T-helper 1 cell (primary cell): ENCODE results near the gene CATSPERZ.

Source experiments
- DNase-seq, 5 donors: peaks; one replicate each; pipeline ENCODE4 v3.0.0-alpha.2; 2012 to 2020

The CATSPERZ gene

DNA sequence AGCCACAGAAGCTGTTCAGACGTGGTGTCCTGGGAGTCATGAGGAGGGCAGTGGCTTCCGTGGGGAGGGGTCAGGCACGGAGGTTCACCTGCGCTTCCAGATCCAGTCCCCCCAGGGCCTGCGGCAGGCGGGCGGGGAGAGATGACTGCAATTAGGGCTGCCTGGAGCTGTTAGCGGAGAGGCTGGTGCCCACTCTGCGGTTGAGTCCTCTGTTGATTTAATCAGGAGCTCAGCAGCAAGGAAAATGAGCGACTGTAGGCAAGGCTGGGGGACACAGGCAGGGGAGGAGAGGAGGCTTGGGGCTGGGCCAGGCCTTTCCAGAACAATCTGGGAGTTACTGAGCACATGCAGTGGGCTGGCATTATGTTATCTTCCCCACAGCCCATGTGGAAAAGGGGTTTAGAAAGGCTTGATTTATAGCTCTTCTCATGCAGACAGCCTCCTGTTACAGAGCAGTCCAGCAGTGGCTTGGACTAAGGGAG is 35.7 kb upstream of the CATSPERZ start:
- DNase-seq: no peak

DNA sequence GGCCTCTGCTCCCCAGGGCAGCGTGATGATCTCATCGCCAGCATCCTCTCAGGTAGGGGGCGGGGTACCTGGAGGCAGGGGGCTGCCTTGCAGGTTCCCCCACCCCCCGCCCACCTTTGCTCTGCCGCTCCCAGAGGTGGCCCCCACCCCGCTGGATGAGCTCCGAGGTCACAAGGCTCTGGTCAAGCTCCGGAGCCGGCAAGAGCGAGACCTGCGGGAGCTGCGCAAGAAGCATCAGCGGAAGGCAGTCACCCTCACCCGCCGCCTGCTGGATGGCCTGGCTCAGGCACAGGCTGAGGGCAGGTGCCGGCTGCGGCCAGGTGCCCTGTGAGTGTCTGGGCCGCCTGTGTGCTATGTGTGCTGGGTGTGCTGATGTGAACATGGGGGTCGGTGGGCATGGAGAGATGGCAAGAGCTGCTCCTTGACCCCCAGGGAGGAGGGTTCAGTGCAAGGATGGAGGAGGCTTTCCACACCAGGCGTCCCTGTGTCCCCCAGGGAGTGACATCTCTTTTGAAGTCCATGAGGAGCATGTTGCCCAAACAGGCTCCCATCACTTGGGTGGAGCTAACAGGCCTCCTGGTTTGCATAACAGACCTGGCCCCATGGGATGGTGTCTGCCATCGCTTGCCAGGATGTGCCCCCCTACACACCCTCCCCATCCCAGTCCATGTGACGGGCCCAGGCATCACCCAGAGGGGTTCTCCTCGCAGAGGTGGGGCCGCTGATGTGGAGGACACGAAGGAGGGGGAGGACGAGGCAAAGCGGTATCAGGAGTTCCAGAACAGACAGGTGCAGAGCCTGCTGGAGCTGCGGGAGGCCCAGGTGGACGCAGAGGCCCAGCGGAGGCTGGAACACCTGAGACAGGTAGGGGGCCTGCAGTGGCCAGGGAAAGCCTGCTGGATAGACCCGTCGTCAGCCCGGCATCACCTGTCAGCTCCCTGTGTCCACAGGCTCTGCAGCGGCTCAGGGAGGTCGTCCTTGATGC is 34.7 kb upstream of the CATSPERZ start:
- no peak for DNase-seq

DNA sequence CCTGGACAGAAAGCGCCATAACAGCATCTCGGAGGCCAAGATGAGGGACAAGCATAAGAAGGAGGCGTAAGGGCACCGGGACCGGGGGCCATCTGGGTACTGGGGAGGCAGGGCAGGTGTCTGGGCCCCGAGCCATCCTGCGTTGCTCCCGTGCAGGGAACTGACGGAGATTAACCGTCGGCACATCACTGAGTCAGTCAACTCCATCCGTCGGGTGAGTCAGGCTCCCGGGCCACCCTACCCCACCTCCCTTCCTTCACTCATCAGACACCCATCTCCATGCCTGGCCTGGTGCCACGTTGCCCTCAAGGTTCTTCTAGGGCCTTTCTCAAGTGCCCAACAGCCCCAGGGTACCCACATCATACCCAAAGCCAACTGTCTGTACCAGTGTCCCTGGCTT is 33.8 kb upstream of the CATSPERZ start:
- DNase-seq: no peak

DNA sequence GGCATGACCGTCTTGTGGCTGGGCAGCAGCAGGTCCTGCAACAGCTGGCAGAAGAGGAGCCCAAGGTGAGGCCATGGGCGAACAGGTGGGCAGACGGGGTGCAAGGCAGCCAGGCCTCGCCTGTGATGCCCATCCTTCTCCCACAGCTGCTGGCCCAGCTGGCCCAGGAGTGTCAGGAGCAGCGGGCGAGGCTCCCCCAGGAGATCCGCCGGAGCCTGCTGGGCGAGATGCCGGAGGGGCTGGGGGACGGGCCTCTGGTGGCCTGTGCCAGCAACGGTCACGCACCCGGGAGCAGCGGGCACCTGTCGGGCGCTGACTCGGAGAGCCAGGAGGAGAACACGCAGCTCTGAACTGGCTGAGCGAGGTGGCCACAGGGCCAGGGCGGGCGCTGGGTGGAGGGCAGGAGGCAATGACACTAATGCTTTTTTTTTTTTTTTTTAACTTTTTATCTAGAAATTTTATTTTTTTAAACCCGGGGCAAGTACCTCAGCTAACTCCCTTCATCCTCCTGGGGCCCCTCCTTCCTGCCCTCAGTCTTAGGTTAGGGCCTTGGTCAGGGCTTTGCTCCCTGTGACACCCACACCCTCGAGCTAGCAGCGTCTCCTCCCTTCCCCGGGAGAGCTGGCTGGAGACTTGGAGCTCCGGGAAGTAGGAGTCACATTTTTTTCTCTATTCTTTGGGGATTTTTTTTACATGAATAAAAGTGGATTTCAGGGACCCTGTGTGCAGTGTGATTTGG is 32.8 kb upstream of the CATSPERZ start:
- DNase-seq: no peak

DNA sequence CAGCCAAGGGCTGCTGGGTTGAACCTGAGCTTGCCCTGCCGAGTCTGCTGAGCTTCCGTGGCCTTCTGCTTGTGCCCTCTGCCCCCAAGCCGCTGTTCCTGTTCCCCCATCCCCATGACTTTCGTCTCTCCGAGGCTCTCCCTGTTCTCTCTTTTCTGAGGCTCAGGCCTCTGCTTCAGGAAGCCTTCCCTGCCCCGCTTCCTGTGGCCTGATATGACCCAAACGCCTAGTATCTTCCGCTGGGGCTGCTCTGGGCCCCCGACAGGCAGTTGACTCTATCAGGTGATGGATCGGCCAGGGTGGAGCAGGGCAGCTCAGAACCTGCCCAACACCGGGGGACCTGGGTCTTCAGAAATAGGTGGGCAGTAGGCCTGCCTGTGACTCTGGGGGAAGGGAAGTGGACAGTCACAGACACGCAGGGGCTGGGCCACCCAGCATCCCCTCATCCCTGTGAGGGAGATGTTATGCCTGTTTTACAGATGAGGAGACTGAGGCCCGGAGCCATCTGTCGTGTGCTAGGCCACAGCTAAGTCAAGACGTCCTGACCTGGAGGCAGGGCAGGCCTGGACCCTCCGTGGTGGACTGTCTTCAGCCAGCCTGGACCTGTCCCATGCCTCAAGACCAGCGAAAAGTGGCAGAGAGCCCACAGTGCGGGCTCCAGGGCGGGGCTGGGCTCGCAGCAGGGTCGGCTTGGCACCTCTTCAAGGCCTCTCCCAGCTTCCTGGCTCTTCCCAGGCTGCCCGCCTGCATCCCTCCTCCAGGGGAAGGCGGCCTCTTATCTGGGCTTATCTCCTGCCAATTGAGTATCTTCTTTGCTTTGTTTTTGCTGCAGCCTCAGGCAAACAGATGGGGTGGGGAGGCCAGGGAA is 31.9 kb upstream of the CATSPERZ start:
- no peak for DNase-seq

DNA sequence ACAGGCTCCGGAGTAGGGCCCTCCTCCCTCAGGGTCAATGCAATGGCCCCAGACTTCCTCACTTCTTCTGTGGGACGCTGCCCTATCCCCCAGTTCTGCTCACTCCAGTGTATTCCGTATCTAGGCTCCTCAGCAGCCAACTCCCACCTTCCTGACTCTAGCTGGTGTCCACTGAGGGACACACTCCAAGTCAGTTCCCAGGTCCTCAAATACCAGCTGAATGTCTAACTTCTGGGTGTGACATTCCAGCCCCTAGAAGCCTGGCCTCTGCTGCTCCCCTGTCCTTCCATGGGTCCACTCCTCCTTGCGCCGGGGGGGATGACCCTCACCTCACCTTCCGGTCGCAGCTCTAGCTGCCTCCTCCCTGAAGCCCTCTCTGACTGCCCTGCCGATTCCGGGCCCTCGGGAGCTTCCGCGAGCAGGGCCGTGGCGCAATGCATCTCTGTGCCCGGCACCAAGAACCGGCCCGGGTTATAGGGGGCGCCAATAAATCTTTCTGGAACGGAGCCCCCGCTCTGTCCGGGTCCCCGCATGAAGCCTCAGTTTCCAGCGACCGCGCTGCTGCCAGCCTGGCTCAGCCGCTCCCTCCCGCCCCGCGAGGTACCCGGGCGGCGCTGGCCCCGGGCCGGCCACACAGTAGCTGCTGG is 31.1 kb upstream of the CATSPERZ start:
- DNase-seq: peak in 3 of 5 donors; percentile 25 to 63 (median 27)

DNA sequence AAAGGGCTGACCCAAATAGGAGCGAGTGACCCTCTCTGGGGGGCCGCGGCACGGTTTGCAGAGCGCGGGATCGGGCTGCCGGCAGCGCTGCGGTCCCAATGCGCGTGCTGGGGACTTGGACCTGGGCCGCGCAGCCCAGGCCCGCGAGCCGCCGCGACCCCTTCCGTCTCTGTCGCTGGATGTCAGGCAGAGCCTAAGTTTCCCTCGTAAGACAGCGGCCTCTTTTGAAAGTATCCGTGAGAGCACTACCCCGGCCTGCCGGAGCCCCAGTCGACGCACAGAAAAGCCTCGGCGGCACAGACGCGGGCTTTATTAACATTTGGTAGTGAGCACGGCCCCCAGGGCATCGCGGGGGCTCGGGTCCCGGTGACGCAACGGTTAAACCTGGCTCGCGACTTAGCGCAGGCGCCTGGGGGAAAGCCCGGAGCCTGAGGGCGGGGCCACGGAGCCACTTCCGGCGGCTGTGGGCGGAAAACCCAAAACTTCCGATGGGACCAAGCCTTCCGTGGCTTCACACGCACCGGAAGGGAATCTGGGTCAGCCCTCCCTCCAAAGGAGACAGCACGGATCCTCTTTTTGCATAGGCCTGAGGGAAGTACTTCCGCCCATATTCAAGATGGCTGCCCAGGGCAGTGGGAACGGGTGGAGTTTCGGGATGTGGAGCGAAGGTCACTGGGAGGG is 30.5 kb upstream of the CATSPERZ start:
- peak; percentile 94 to 99 (median 96) for DNase-seq

DNA sequence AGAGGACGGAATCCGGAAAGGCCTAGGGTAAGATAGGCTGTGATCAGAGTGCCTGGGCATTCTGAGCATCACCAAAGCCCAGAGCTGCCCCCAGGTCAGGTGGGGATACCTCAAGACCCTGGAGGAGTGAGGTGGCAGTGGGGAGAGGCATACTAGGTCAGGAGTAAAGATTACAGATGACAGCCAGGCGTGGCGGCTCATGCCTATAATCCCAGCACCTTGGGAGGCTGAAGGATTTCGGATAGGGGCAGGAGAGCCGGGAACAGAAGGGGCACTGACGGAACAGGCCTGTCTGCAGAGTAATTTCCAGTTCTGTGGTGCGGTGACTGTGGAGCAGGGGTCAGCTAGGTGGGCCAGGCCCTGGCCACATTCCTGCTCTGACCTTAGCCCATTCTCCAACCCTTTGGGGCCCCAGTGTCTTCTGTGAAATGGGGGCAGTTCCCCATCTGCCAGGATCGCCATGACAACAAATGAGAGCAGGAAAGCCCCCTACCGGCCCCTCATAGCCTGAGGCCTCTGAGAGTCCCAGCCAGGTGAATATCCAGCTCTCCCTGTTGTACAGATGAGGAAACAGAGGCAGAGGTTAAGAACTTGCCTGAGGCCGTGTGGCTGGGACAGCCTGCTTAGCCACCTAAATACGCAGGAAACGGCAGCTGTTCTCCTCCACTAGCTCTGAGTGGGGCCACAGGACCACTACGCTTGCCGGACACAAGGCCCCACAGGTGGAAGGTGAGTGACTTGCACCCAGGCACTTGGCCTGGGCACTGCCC is 24.9 kb upstream of the CATSPERZ start:
- DNase-seq: no peak

DNA sequence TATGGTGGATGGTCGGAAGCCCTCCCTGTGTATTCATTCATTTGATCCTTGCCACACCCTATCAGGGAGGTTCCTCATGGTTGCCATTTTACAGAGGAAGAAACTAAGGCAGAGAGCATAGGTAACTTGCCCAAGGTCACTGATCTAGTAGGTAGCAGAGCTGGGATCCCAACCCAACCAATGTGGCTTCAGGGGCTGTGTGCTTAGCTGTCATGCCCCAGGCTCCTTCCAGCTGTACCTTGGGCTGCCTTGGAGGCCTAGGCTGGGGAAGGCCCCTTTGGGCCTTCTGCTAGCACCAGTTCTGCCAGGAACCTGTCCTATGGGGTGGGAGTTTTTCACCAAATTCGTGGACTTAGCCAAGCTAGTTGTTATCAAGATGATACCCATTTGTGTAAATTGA is 24.3 kb upstream of the CATSPERZ start:
- no peak for DNase-seq

DNA sequence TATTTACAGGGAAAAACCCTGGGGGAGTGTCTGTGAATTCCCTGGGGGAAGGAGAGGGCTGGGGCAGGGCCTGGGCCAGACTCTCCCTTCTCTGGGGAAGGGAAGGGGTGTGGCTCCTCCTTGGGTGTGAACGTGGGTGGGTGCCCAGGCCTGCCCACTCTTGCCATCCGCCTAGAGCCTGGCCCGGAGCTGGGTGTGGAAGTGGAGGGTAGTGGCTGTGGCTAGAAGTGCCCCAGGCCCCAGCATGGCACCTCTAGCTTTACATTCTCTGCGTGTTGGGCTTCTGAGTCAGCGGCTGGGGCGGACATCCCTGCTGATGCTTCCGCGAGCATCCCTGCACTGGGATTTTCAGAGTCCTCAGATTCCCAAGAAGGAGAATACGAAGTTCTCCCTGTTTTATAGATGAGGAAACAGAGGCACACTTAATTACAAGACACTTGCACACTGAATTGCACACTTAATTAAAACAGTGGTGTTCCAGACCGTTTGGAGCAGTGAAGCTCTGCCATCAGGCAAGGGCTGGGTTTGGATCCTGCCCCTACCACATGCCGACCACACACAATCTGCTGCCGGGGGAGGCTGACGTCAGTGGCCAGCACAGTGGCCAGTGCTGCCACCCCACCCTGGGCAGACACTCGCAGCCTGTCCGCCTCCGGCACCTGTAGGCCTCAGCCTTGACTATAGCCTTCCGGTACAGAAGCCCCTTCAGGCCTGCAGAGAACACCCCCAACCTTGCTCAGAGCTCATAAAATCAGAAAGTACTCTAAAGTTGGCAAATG is 23.3 kb upstream of the CATSPERZ start:
- no peak for DNase-seq

DNA sequence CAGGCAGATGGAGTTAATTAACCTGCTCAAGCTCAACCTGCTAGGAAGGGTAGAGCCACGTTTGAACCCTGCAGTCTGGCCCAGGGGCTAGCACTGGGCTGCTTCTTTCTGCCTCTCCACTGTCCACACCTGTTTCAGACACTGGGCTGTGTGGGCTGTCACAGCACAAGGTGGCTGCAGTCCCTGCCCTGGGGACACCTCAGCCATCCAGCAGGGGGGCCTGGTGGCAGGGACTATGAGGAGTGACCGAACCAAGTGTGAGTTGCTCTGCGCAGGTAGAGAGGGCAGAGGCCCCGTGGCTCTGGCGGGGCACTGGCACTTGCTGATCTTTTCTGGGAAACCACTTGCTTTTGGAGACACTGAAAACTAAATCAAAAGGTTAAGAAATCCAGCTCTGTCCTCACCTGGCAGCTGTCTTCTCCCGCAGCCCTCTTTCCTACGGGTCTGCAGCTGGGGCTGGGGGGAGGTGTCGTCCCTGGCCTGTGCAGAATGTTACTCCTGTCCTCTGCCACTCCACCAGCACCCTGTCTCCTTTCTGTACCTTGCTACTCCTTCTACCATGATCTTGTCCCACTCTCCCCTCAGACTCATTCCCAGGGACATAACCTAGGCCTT is 21.5 kb upstream of the CATSPERZ start:
- no peak for DNase-seq

DNA sequence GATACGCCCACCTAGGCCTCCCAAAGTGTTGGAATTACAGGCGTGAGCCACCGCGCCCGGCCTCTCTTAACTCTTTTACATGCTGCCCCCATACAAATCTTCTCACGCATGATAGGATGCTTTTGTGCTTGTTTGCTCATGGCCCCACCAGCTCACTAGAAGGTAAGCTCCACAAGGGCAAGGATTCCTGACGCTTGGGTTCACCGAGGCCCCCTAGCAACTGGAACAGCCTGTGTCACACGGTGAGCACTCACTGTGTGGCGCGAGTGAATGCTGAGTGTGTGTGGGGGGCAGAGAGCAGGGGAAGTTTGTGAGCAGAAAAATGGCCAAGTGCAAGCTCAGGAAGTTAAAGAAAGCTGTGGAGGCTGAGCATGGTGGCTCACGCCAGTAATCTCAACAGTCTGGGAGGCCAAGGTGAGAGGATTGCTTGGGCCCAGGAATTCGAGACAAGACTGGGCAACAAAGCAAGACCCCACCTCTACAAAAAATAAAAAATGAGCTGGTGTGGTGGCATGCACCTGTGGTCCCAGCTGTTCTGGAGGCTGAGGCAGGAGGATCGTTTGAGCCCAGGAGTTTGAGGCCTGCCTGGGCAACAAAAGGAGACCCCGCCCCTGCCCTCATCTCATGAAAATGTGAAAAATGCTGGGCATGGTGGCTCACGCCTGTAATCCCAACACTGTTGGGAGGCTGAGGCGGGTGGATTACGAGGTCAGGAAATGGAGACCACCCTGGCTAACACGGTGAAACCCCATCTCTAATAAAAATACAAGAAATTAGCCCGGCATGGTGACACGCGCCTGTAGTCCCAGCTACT is 18.0 kb upstream of the CATSPERZ start:
- DNase-seq: no peak

DNA sequence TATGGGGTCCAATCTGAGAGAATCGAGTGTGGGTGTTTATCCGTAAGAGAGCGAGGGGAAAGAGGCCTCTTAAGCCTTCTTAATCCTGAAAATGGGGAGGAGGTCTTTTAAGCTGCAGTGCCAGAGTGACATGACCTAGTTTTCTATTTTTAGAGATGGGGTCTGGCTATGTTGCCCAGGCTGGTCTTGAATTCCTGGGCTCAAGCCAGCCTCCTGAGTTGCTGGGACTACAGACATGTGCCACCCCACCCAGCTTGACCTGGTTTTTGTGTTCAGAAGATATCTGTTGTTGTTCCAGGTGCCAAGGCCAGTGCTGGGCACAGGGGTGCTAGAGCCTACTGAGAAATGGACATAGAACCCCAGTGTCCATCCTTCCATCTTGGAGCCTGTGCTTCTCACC is 17.1 kb upstream of the CATSPERZ start:
- no peak for DNase-seq

DNA sequence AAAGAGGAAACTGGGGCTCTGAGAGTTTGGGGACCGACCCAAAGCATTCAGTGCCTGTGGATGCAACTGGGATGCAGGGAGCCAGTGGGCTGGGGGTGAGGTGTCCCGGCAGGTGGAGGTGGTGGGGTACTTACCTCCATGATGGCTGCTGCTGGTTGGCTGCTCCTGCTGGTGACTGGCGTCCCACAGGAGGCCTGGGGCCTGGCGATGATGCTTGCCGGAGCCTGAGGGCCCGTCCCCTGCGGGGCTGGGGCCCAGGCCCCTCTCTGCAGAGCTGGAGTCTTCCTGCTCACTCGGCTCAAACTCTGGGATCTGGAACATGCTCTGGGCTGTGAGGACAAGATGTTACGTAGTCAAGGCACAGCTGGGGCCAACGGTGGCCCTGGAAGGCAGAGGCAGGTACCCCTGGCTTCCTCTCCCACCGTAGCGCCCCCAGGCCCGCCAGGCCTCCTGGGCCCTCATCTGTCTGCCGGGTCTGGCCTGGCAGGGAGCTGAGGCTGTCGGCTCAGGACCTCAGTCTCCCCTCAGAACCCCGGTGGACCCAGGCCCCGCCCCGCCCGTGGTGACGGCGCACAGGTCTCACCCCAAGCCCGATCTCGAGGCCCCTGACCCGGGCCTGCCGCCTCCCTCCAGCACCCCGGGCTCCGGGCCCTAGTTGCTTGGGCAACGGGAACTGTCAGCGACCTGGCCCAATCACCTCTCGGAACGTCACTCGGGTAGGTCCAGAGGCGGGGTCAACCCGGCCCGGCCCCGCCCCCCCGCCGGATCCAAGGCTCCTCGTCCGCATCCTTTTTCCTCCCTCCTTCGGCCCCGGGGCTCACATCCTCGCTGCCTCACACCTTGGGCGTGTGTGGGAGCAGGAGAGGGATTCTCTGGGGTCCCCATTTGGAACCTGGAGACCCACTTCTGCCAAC is 15.9 kb upstream of the CATSPERZ start, which contains the start of gene BAD:
Gene BAD, minus strand, starts transcription at position 618 of the 914 bp plus-strand sequence. Its CDS starts 297 bp downstream, at position 321.
- peak; percentile 89 to 94 (median 92) for DNase-seq

DNA sequence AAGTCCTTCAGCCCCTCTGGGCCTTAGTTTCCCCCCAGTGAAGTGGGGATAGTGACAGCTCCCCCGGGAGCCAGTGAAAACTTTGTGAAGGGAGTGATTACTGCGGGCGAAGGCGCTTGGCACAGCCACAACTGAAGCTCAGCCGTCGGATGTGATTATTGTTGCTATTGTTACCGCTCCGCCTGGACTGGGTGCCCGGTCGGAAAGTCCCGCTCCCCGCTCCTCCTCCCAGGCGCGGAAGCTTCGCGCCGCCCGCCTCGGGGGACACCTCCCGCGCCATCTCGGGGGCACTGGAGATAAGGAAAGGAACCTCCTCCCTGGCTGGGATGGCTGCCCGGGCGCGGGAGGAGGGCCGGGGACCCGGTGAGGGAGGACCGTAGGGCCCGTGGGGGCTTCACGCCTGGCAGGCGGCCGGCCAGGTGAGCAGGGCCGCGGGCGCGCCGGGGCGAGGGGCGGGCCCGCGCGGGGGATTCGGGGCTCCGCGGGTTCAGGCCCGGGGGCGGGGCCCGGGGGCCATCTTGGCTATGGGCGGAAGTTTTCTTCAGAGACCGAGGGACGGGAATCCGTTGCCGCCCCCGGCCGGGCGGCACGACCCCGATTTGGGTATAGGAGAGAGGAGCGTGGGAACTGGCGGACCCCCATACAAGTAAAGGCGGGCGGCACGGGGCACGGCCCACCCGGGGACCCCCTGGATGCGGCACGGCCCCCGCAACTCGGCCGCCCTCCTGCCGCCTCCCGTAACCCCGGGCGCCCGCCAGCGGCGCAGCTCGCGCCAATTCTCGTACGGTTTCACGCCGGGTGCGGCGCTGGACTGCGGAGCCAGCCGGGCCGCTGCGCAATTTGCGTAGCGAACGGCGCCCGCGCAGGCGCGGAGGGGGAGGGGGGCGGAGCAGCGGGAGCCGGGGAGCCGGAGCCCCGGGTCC is 14.9 kb upstream of the CATSPERZ start, which contains the start of gene GPR137:
Gene GPR137, plus strand, starts transcription at position 887 of the 923 bp plus-strand sequence. CDS start 677 bp downstream, outside the sequence.
- DNase-seq: peak; percentile 78 to 88 (median 87)
